Bronchial epithelial cell (primary cell): ENCODE data around the gene SLC2A9. TPM values are rescaled to one million over a fixed set of nuclear protein-coding genes. Genes with fewer than 3 reads are reported as not detected.
A peak's percentile ranks its signal among the peaks of the same experiment; 100 is the strongest.
"Not testable (repeated sequence)": the region's sequence is repeated elsewhere in the genome, so short reads cannot be mapped to it uniquely, and the experiment has no call there.

Experiments used
- DNase-seq: peaks from one replicate; pipeline ENCODE4 v3.0.0-alpha.2; 2010; ENCODE audit warnings: low read depth
- FAIRE-seq: peaks from 2 replicates; lab custom pipeline; 2011; peaks lifted over from hg19 to GRCh38; lab: Jason Lieb, UNC
- H3K27me3 ChIP-seq: 2 replicates; pipeline ENCODE4 v1.5.1; 2011; ENCODE audit warnings: low read length; ENCODE audit not compliant: control insufficient read depth, insufficient read depth
- H3K36me3 ChIP-seq: 2 replicates; pipeline ENCODE4 v1.5.1; 2011; ENCODE audit warnings: low read length; ENCODE audit not compliant: control insufficient read depth, insufficient read depth
- H3K4me3 ChIP-seq: 2 replicates; pipeline ENCODE4 v1.5.1; 2011; ENCODE audit warnings: mild to moderate bottlenecking, low read depth, low read length, control low read depth
- total RNA-seq: library from RNA; depleted of rRNA; stranded (reverse); fragments of >200 nt; gene quantifications from 2 replicates; pipeline ENCODE4 v1.2.1, GENCODE V29; 2014
- TF ChIP-seq, protein P1 (sequence below): IDR thresholded peaks from 2 replicates; pipeline ENCODE4 v1.5.1; 2011; ENCODE audit warnings: mild to moderate bottlenecking, moderate library complexity, low read length, control low read depth, inconsistent platforms; ENCODE audit not compliant: insufficient read depth, severe bottlenecking

The SLC2A9 gene
- total RNA-seq, 1 donor from 2014 or later = 29.7 TPM

DNA sequence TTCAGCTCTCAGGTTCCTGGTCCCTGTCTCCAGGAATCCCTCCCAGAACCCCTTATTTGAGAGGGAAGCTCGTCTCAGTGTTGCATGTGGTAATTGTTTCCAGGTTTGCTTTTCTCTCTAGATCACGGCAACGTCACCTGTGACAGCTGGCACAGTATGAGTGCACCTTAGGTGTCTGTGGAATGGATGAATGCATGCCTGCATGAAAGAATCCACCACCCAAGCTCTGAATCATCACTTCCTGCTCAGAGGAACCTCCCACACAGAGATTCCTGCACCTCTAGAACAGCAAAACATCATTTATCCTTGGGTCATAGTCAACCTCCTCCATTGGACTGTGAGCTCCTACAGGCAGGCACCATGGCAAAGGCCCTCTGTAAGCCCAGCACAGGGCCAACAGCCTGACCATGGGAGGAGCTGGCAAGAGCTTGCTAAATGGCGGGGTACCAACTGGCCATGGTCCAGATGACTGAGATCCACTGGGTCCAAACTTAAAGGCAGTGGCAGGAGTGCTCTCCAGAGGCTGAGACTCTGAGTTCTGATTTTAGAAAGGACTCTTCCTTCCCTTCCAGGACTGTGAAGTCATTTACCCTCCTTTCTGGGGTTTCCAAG is 116.2 kb downstream of the SLC2A9 start:
- peak; percentile 89 for DNase-seq
- FAIRE-seq = peak; percentile 96
- H3K36me3 ChIP-seq = peaks cover 16% of the 10 kb centered on the region
- no peaks in the 10 kb centered on the region for H3K27me3 ChIP-seq
- no peak overlapping the region for H3K4me3 ChIP-seq
- TF ChIP-seq, protein P1, sequence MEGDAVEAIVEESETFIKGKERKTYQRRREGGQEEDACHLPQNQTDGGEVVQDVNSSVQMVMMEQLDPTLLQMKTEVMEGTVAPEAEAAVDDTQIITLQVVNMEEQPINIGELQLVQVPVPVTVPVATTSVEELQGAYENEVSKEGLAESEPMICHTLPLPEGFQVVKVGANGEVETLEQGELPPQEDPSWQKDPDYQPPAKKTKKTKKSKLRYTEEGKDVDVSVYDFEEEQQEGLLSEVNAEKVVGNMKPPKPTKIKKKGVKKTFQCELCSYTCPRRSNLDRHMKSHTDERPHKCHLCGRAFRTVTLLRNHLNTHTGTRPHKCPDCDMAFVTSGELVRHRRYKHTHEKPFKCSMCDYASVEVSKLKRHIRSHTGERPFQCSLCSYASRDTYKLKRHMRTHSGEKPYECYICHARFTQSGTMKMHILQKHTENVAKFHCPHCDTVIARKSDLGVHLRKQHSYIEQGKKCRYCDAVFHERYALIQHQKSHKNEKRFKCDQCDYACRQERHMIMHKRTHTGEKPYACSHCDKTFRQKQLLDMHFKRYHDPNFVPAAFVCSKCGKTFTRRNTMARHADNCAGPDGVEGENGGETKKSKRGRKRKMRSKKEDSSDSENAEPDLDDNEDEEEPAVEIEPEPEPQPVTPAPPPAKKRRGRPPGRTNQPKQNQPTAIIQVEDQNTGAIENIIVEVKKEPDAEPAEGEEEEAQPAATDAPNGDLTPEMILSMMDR = no peak

DNA sequence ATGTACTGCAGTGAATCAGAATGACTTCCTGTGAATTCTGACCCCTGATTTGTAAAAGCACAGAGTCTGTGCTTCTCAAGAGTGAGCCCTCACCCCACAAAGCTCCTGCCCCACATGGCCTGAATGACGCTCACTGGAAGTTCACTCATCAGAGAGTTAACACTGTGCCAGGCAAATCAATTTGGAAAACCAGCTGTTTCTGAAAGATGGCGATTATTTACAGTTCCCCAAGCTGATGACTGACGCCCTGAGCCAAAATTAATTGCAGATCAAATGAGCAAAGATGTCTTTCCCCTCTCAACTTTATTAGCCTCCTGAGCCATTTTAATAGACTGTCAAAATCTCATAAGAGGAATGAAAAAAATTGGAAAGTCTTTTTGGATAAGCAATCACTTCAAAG is 118.0 kb downstream of the SLC2A9 start:
- Histone ChIP-seq H3K27me3 (no peaks in the 10 kb centered on the region), H3K4me3 (no peak overlapping the region), H3K36me3 (peaks cover 14% of the 10 kb centered on the region)
- TF ChIP-seq, protein P1 = no peak
- DNase-seq = no peak
- no peak for FAIRE-seq

DNA sequence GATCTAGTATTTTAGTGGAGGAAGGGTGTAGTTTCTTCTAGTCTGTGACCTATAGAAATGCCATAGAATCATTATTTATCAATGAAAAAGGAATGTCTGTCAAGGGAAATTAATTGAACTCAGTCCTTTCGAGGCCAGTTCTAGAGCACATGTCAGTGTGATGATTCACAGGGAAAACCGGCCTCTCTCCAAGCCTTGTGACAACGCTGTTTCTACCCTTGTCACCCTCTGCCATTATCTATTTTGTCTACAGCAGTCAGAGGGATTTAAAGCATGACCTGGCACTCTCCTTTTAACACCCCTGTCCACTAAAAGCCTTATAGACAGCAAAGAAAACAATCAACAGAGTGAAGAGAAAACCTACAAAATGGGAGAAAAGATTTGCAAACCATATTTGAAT is 120.0 kb downstream of the SLC2A9 start:
- no peaks in the 10 kb centered on the region for H3K27me3 ChIP-seq
- TF ChIP-seq, protein P1 = no peak
- FAIRE-seq (no peak), DNase-seq (no peak)
- H3K4me3 ChIP-seq = no peak overlapping the region
- peaks cover 9% of the 10 kb centered on the region for H3K36me3 ChIP-seq

DNA sequence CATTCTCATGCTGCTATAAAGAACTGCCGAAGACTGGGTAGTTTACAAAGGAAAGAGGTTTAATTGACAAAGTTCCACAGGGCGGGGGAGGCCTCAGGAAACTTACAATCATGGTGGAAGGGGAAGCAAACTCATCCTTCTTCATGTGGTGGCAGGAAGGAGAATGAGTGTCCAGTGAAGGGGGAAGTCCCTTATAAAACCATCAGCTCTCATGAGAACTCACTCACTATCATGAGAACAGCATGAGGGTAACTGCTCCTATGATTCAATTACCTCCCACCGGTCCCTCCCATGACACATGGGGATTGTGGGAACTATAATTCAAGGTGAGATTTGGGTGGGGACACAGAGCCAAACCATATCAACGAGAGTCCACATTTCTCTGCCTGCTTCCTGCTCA is 120.7 kb downstream of the SLC2A9 start:
- not testable (repeated sequence) for H3K4me3 ChIP-seq, H3K36me3 ChIP-seq, FAIRE-seq, H3K27me3 ChIP-seq
- DNase-seq = peak; percentile 3

DNA sequence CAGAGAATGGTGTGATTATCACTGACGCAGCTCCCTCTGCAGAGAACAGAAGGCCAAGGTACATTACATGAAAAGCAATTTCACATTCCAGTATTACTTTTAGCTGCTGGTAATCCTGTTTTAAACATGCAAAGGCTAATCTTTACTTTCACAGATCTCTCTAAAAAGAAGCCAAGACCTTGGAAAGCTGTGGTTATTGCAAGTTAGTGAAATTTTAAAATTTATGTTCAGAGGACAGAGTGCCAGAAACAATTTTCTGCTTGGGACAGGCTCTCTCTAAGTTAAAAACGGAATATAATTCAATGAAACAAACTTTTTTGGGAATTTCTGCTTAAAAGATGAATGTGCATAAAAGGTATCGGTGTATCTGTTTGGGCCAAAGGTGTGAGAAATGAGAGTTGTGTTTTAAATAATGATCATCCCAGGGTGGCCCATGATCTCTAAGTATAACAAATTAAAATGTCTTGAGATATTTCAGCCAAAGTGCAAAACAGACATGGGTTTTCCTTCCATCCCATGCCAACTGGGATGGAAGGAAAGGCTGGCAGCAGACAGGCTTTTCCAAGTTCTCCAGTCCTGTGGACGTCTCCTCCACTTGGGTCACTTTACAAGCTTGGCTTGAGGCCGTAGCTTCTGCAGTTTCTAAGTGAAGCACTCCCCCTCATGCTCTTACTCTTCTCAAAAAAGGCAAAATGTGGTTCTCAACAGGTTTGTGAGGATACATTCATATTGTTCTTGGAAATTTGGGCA is 121.8 kb downstream of the SLC2A9 start:
- TF ChIP-seq, protein P1 = no peak
- H3K27me3 ChIP-seq = no peaks in the 10 kb centered on the region
- no peak for FAIRE-seq
- DNase-seq = no peak
- H3K36me3 ChIP-seq = peaks cover 6% of the 10 kb centered on the region
- no peak overlapping the region for H3K4me3 ChIP-seq

DNA sequence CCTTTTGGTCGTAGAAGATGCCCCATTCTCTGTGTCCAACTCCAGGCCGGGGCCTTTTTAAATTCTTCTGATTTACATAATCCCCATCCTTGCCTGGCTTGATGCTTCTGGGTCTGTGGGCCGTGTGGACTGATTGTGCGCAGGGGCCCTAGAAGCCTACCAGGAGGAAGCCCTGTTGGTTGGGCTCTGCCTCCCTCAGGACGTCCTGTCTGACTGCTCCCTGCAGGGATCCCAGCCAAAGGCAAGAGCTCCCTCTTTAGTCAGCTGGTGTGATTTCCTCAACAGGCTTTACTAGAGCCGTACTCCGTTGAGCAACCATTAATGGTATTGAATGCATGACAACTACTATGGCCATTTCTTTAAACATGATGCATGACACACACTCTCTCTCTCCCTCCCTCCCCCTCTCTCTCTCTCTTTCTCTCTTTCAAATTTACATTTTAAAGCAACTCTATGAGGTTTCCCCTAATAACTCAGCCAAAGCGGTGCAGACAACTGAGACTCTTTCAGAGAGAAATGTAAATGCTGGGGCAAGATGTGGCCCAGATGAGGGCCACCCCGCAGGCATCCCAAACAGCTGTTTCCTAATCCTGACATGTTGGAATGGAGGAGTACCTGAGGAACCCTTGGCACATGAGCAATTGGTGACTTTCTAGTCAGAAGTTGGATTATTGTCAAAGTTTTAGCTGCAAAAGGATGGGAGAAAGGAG is 122.5 kb downstream of the SLC2A9 start:
- TF ChIP-seq, protein P1 = peak; percentile 45
- Histone ChIP-seq H3K27me3 (no peaks in the 10 kb centered on the region), H3K4me3 (no peak overlapping the region), H3K36me3 (peaks cover 2% of the 10 kb centered on the region)
- FAIRE-seq = no peak
- DNase-seq = peak; percentile 60
